ENCODE measurements around the gene CLEC2D. TPM values are rescaled to one million over a fixed set of nuclear protein-coding genes. Genes with fewer than 3 reads are reported as not detected.
A peak's percentile ranks its signal among the peaks of the same experiment; 100 is the strongest.
"Not testable (repeated sequence)": the region's sequence is repeated elsewhere in the genome, so short reads cannot be mapped to it uniquely, and the experiment has no call there.

The CLEC2D gene
- total RNA-seq, 3 donors from 2014 or later, result 10.9 to 30.1 (median 23.9) TPM

DNA sequence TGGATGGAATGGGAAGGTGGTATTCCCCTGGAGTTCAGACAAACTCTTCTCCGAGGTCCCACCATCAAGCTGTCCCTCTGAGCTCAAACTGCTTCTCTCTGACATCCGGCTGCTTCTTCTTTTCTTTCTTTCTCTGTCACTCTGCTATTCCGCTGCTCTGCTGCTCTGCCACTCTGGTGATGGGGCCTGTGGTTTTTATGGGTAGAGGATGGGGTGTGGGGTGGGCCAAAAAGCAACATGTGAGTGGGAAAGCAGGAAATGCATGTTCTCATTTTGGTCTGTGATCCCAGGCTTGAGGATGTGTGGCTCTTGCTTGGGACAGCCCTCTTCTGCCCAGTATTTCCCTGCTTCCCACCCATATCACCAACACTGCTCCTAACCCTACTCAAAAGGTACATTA is 32.7 kb downstream of the CLEC2D start:
- TF ChIP-seq POLR2AphosphoS5 (IDR thresholded peaks at IDR 0.05) (no peak), POLR2A (IDR thresholded peaks at IDR 0.05) (no peak)
- TF ChIP-seq, protein P1, sequence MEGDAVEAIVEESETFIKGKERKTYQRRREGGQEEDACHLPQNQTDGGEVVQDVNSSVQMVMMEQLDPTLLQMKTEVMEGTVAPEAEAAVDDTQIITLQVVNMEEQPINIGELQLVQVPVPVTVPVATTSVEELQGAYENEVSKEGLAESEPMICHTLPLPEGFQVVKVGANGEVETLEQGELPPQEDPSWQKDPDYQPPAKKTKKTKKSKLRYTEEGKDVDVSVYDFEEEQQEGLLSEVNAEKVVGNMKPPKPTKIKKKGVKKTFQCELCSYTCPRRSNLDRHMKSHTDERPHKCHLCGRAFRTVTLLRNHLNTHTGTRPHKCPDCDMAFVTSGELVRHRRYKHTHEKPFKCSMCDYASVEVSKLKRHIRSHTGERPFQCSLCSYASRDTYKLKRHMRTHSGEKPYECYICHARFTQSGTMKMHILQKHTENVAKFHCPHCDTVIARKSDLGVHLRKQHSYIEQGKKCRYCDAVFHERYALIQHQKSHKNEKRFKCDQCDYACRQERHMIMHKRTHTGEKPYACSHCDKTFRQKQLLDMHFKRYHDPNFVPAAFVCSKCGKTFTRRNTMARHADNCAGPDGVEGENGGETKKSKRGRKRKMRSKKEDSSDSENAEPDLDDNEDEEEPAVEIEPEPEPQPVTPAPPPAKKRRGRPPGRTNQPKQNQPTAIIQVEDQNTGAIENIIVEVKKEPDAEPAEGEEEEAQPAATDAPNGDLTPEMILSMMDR (IDR thresholded peaks at IDR 0.05), result no peak
- peaks cover 0 to 4% of the 10 kb centered on the region in 2 donors for H3K9me3 ChIP-seq
- H3K36me3 ChIP-seq, result no peaks in the 10 kb centered on the region
- H3K27me3 ChIP-seq, result no peaks in the 10 kb centered on the region
- DNase-seq (ENCODE audit: low spot score in 2 of 2), result no peak
- H3K27ac ChIP-seq, result no peak overlapping the region
- no peaks in the 10 kb centered on the region for H3K4me1 ChIP-seq
- H3K4me3 ChIP-seq, result no peak overlapping the region
- intact Hi-C loops (cut with DNase I; ENCODE audit: low total_unique reads), result no loop called here

DNA sequence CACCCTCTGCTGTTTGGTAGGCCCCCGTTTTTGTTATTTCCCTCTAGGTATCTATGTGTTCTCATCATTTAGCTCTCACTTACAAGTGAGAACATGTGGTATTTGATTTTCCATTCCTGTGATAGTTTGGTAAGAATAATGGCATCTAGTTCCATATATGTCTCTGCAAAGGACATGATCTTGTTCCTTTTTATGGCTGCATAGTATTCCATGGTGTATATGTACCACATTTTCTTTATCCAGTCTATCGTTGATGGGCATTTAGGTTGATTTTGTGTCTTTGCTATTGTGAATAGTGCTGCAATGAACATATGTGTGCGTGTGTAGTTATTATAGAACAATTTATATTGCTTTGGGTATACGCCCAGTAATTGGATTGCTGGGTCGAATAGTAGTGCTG is 35.0 kb downstream of the CLEC2D start:
- intact Hi-C loops (cut with DNase I; ENCODE audit: low total_unique reads); H3K4me3 ChIP-seq; H3K9me3 ChIP-seq; H3K27ac ChIP-seq; DNase-seq (ENCODE audit: low spot score in 2 of 2); H3K4me1 ChIP-seq; H3K27me3 ChIP-seq; H3K36me3 ChIP-seq: not testable (repeated sequence)

DNA sequence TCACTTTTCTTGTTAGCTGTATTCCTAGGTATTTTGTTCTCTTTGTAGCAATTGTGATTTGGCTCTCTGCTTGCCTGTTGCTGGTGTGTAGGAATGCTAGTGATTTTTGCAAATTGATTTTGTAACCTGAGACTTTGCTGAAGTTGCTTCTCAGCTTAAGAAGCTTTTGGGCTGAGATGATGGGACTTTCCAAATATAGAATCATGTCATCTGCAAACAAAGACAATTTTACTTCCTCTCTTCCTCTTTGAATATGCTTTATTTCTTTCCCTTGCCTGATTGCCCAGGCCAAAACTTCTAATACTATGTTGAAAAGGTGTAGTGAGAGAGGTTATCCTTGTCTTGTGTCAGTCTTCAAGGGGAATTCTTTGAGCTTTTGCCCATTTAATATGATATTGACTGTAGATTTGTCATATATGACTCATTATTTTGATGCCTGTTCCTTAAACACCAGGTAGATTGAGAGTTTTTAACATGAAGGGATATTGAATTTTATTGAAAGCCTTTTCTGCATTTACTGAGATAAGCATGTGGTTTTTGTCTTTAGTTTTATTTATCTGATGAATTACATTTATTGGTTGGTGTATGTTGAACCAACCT is 36.7 kb downstream of the CLEC2D start:
- H3K9me3 ChIP-seq, result no peaks in the 10 kb centered on the region
- TF ChIP-seq, protein P1 (IDR thresholded peaks at IDR 0.05), result no peak
- TF ChIP-seq POLR2A (IDR thresholded peaks at IDR 0.05) (no peak), POLR2AphosphoS5 (IDR thresholded peaks at IDR 0.05) (no peak)
- no peaks in the 10 kb centered on the region for H3K27me3 ChIP-seq
- no peaks in the 10 kb centered on the region for H3K4me1 ChIP-seq
- H3K27ac ChIP-seq, result no peak overlapping the region
- no peak for DNase-seq (ENCODE audit: low spot score in 2 of 2)
- intact Hi-C loops (cut with DNase I; ENCODE audit: low total_unique reads), result no loop called here
- H3K36me3 ChIP-seq, result no peaks in the 10 kb centered on the region
- H3K4me3 ChIP-seq, result no peak overlapping the region

DNA sequence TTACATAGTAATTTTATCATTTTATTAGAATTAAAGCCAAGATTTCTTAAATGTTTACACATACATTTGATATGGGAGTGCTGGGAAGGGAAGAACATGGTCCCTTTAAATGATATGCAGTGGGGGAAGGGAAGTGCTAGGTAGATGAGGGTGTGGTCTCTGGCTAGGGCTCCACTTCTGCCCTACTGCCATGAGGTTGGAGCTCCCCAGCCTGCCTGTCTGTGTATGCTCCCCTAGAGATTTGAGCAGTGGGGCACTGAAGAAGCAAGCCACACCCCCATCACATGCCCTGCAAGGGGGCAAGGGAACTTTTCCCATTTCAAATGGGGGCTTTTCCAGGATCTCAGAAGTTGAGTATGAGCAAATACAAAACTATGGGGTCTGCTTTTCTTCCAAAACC is 37.8 kb downstream of the CLEC2D start:
- Histone ChIP-seq H3K36me3 (no peaks in the 10 kb centered on the region), H3K9me3 (no peaks in the 10 kb centered on the region), H3K4me1 (no peaks in the 10 kb centered on the region), H3K27me3 (no peaks in the 10 kb centered on the region), H3K27ac (no peak overlapping the region), H3K4me3 (no peak overlapping the region)
- TF ChIP-seq POLR2A (IDR thresholded peaks at IDR 0.05) (no peak), POLR2AphosphoS5 (IDR thresholded peaks at IDR 0.05) (no peak)
- TF ChIP-seq, protein P1 (IDR thresholded peaks at IDR 0.05), result no peak
- intact Hi-C loops (cut with DNase I; ENCODE audit: low total_unique reads), result no loop called here
- DNase-seq (ENCODE audit: low spot score in 2 of 2), result no peak

DNA sequence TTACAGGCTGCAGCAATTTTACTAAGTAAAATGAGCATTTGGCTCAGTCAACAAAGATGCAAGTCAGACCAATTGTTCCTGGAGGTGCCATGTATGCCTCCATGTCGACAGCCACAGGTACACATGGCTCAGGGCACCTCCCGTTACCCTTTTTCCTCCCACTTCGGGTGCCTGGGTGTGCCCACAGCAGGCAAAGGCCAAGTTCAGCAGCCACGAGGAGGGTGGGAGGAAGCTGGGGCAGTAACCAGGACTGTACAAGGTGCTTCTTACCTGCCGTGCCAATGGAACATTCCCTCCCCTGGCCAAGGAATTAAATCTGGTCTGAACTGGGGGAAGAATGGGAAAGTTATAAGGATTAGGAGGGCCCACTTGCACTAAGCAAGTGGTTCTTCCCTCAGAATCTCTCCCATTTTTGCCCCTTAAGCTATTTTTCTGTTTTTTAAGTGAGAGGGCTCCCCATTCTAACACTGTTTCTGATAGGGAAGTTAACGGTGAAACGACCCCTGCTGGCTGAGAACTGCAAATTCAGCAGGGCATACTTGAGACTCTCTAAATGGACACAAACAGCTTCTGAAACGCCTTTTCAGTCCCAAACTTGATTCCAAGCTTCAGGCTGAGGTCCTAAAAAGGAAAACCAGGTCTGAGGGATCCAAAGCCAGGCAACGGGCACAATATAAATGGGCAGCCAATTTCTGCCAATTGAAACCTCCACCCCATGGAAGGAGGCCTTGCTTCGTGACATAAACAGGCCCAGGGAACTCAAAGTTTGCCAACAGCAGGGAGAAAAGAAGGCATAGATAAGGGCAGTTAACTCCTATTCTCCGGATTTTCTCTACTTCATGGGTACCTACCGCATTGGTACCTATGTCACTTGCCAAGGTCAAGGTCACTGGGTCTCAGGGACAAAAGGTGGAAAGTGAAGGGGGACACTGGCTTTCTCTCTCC is 38.6 kb downstream of the CLEC2D start:
- H3K27ac ChIP-seq, result no peak overlapping the region
- no peaks in the 10 kb centered on the region for H3K27me3 ChIP-seq
- no peaks in the 10 kb centered on the region for H3K9me3 ChIP-seq
- intact Hi-C loops (cut with DNase I; ENCODE audit: low total_unique reads), result no loop called here
- no peak for DNase-seq (ENCODE audit: low spot score in 2 of 2)
- H3K4me3 ChIP-seq, result no peak overlapping the region
- TF ChIP-seq, protein P1 (IDR thresholded peaks at IDR 0.05), result peak; percentile 72 to 85 (median 78)
- TF ChIP-seq POLR2A (IDR thresholded peaks at IDR 0.05), result no peak
- TF ChIP-seq POLR2AphosphoS5 (IDR thresholded peaks at IDR 0.05), result no peak
- no peaks in the 10 kb centered on the region for H3K36me3 ChIP-seq
- H3K4me1 ChIP-seq, result no peaks in the 10 kb centered on the region

Measured in breast epithelium (tissue), 4 donors.